Smooth muscle cell of the coronary artery (primary cell): Measurements from ENCODE around the gene B4GALT4. TPM values are rescaled to one million over a fixed set of nuclear protein-coding genes. Genes with fewer than 3 reads are reported as not detected.

Experiments
- total RNA-seq: library from RNA; depleted of rRNA; stranded (reverse); fragments of >200 nt; gene quantifications from 2 replicates; pipeline ENCODE4 v1.2.3, GENCODE V29; 2014; ENCODE audit warnings: low replicate concordance

The B4GALT4 gene
- total RNA-seq, result 28.0 and 55.3 TPM in 2 replicates

GRCh38 chr3:119240591-119241434 is at the start of gene B4GALT4:
Gene B4GALT4, minus strand, starts transcription at chr3:119240878. Its CDS starts 10,779 bp downstream, at chr3:119230099.

DNA sequence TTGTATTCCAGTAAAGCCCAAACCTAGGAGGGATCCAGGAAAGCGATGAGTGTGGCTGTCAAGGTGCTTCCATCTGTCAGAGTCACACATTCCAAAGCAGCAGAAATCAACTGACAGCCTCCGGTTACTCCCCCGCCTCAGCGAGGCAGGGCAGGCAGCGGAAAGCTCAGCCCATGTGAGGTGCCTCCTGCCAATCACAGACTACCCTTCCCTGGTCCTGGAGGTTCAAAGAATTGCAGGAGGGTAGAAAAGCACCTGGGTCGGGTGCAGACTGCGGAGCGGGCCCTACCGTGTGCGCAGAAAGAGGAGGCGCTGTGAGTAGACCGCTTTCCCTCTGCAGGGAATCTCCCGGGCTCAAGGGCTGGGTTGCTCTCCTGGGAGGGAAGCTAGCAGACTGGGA is 67.4 kb downstream of the B4GALT4 start, which contains the start of gene UPK1B:
UPK1B (plus strand) TSS at position 274 of the 400 bp plus-strand sequence. CDS start 13,144 bp downstream, outside the sequence.

Other genes with a start within 250 kb of the B4GALT4 start
- gene IGSF11, start 206.0 kb downstream of the B4GALT4 start, total RNA-seq, result 0.08 and 0.12 TPM in 2 replicates
- not detected in 2 replicates for gene TEX55, start 94.7 kb downstream of the B4GALT4 start, total RNA-seq
- not detected in 2 replicates for gene UPK1B, start 67.3 kb downstream of the B4GALT4 start, total RNA-seq
- 1.9 and 5.1 TPM in 2 replicates for gene ARHGAP31, start 53.5 kb upstream of the B4GALT4 start, total RNA-seq
- gene TMEM39A, start 222.7 kb upstream of the B4GALT4 start, total RNA-seq, result 42.6 and 57.3 TPM in 2 replicates
- 14.9 and 26.7 TPM in 2 replicates for gene POGLUT1, start 228.1 kb upstream of the B4GALT4 start, total RNA-seq